ENCODE measurements around the gene ITPRIP.
A peak's percentile ranks its signal among the peaks of the same experiment; 100 is the strongest.

The ITPRIP gene

DNA sequence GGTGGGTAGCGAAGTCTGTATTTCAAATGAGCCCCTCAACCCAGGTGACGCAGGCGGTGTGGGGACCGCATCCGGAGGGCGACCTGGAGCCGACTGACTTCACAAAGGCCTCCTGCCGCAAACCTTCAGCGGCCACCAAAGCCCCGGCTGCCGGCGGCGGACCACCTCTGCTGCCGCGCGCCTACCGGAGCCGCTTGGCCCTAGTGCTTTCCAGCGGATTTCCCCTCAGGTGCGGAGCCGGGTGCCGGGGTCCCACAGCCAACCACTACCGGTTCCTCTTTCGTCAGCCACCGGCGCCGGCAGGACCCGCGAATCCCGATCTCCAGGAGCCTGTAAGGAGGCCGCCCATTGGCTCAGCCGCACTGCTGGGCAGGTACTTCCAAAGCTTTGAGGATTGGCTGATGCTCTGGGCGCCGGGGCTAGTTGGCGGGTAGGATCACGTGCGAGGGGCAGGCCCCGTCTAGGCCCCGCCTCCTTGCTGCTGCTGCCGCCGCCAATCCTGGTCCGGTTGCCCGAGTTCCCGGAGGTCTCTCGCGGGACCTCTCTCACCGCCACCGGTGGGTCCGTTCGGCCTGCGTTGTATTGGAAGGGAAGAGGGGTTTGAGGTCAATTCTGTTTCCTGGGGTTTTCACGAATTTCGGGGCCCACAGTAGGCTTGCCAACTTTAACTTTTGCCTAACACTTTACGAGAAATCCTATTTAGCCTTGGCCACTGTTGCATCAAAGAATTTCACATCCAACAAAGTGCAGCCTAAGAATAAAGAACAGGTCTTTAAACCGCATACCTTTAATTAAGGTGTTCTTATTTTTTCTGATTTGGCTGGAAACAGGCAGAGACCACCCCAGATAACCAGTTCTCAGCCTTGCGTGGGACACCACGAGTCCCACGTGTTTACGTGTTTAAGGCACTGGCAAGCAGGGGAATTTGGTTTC is 69.3 kb downstream of the ITPRIP start, which contains the start of gene GSTO2 (continued):
- TF ChIP-seq, protein P1, sequence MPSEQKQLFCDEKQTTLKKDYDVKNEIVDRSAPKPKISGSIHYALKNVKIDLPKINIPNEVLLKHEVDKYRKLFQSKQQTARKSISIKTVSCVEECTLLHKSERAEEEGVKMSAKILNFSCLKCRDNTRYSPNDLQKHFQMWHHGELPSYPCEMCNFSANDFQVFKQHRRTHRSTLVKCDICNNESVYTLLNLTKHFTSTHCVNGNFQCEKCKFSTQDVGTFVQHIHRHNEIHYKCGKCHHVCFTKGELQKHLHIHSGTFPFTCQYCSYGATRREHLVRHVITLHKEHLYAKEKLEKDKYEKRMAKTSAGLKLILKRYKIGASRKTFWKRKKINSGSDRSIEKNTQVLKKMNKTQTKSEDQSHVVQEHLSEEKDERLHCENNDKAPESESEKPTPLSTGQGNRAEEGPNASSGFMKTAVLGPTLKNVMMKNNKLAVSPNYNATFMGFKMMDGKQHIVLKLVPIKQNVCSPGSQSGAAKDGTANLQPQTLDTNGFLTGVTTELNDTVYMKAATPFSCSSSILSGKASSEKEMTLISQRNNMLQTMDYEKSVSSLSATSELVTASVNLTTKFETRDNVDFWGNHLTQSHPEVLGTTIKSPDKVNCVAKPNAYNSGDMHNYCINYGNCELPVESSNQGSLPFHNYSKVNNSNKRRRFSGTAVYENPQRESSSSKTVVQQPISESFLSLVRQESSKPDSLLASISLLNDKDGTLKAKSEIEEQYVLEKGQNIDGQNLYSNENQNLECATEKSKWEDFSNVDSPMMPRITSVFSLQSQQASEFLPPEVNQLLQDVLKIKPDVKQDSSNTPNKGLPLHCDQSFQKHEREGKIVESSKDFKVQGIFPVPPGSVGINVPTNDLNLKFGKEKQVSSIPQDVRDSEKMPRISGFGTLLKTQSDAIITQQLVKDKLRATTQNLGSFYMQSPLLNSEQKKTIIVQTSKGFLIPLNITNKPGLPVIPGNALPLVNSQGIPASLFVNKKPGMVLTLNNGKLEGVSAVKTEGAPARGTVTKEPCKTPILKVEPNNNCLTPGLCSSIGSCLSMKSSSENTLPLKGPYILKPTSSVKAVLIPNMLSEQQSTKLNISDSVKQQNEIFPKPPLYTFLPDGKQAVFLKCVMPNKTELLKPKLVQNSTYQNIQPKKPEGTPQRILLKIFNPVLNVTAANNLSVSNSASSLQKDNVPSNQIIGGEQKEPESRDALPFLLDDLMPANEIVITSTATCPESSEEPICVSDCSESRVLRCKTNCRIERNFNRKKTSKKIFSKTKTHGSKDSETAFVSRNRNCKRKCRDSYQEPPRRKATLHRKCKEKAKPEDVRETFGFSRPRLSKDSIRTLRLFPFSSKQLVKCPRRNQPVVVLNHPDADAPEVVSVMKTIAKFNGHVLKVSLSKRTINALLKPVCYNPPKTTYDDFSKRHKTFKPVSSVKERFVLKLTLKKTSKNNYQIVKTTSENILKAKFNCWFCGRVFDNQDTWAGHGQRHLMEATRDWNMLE (tag by site-specific recombination; conservative IDR thresholded peaks at IDR 0.05; ENCODE audit: low read depth): peak; percentile 16
- TF ChIP-seq ZNF692 (tag by site-specific recombination; IDR thresholded peaks at IDR 0.05) (peak; percentile 86), ZNF530 (tag by site-specific recombination; IDR thresholded peaks at IDR 0.05; ENCODE audit: low read depth) (no peak), ZNF555 (tag by site-specific recombination; conservative IDR thresholded peaks at IDR 0.05) (no peak), ZNF843 (tag by site-specific recombination; IDR thresholded peaks at IDR 0.05) (peak; percentile 26; the same call in 1 of the 2 replicates), PRDM10 (tag by site-specific recombination; IDR thresholded peaks at IDR 0.05) (peak; percentile 98), ZNF549 (tag by site-specific recombination; IDR thresholded peaks at IDR 0.05) (no peak), ZNF791 (tag by site-specific recombination; IDR thresholded peaks at IDR 0.05) (no peak), ZSCAN30 (tag by site-specific recombination; IDR thresholded peaks at IDR 0.05) (peak; percentile 64; the same call in 1 of the 2 replicates), ZNF391 (tag by site-specific recombination; IDR thresholded peaks at IDR 0.05; ENCODE audit: borderline replicate concordance, low read depth) (no peak), ZFP69B (tag by site-specific recombination; IDR thresholded peaks at IDR 0.05) (peak; percentile 65), GLIS1 (tag by site-specific recombination; IDR thresholded peaks at IDR 0.05) (peak; percentile 53; the same call in 1 of the 2 replicates), ZEB2 (tag by site-specific recombination; IDR thresholded peaks at IDR 0.05) (peak; percentile 97), ZNF501 (tag by site-specific recombination; IDR thresholded peaks at IDR 0.05) (peak; percentile 32; the same call in 1 of the 2 replicates), ZNF660 (tag by site-specific recombination; IDR thresholded peaks at IDR 0.05) (peak; percentile 59; the same call in 1 of the 2 replicates), ZNF335 (tag by site-specific recombination; conservative IDR thresholded peaks at IDR 0.05) (peak; percentile 88), ZNF211 (tag by site-specific recombination; IDR thresholded peaks at IDR 0.05; ENCODE audit: low read depth) (no peak)
- TF ChIP-seq, protein P2, sequence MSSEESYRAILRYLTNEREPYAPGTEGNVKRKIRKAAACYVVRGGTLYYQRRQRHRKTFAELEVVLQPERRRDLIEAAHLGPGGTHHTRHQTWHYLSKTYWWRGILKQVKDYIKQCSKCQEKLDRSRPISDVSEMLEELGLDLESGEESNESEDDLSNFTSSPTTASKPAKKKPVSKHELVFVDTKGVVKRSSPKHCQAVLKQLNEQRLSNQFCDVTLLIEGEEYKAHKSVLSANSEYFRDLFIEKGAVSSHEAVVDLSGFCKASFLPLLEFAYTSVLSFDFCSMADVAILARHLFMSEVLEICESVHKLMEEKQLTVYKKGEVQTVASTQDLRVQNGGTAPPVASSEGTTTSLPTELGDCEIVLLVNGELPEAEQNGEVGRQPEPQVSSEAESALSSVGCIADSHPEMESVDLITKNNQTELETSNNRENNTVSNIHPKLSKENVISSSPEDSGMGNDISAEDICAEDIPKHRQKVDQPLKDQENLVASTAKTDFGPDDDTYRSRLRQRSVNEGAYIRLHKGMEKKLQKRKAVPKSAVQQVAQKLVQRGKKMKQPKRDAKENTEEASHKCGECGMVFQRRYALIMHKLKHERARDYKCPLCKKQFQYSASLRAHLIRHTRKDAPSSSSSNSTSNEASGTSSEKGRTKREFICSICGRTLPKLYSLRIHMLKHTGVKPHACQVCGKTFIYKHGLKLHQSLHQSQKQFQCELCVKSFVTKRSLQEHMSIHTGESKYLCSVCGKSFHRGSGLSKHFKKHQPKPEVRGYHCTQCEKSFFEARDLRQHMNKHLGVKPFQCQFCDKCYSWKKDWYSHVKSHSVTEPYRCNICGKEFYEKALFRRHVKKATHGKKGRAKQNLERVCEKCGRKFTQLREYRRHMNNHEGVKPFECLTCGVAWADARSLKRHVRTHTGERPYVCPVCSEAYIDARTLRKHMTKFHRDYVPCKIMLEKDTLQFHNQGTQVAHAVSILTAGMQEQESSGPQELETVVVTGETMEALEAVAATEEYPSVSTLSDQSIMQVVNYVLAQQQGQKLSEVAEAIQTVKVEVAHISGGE (tag by site-specific recombination; conservative IDR thresholded peaks at IDR 0.05; ENCODE audit: low read depth): peak; percentile 94
- TF ChIP-seq, protein P3, sequence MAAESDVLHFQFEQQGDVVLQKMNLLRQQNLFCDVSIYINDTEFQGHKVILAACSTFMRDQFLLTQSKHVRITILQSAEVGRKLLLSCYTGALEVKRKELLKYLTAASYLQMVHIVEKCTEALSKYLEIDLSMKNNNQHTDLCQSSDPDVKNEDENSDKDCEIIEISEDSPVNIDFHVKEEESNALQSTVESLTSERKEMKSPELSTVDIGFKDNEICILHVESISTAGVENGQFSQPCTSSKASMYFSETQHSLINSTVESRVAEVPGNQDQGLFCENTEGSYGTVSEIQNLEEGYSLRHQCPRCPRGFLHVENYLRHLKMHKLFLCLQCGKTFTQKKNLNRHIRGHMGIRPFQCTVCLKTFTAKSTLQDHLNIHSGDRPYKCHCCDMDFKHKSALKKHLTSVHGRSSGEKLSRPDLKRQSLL (tag by site-specific recombination; IDR thresholded peaks at IDR 0.05): no peak
